ENCODE results near the gene SNX22. TPM values are rescaled to one million over a fixed set of nuclear protein-coding genes. Genes with fewer than 3 reads are reported as not detected.
A peak's percentile ranks its signal among the peaks of the same experiment; 100 is the strongest.

Gene SNX22
- total RNA-seq, 1 experiment from 2014 or later: 2.6 TPM

- H3K4me3 ChIP-seq (ENCODE audit: low read depth, low read length, poor library complexity, severe bottlenecking): peak overlapping the region; percentile 77
- H3K27me3 ChIP-seq (replicated peaks; ENCODE audit: insufficient read depth, low read depth, low read length, poor library complexity): no peaks in the 10 kb centered on the region
- ChIA-PET POLR2A (ENCODE audit: low non-redundant PET) (interaction anchor here (0.6 kb wide), 1 partner anchor 13 kb away, joined by 7 read pairs; no protein-coding TSS in a partner anchor), CTCF (interaction anchor here (0.6 to 1.7 kb wide), 4 partner anchors 9 to 1350 kb away, joined by 4 to 7 read pairs (median 6); no protein-coding TSS in a partner anchor)
- TF ChIP-seq, protein P1, sequence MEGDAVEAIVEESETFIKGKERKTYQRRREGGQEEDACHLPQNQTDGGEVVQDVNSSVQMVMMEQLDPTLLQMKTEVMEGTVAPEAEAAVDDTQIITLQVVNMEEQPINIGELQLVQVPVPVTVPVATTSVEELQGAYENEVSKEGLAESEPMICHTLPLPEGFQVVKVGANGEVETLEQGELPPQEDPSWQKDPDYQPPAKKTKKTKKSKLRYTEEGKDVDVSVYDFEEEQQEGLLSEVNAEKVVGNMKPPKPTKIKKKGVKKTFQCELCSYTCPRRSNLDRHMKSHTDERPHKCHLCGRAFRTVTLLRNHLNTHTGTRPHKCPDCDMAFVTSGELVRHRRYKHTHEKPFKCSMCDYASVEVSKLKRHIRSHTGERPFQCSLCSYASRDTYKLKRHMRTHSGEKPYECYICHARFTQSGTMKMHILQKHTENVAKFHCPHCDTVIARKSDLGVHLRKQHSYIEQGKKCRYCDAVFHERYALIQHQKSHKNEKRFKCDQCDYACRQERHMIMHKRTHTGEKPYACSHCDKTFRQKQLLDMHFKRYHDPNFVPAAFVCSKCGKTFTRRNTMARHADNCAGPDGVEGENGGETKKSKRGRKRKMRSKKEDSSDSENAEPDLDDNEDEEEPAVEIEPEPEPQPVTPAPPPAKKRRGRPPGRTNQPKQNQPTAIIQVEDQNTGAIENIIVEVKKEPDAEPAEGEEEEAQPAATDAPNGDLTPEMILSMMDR (conservative IDR thresholded peaks at IDR 0.05; ENCODE audit: low read depth, low read length): no peak
- no peak for TF ChIP-seq EZH2 (IDR thresholded peaks at IDR 0.05; ENCODE audit: borderline replicate concordance, low read depth, low read length, poor library complexity, severe bottlenecking)
- no TSS peak for BruUV-seq (replicated peaks)
- intact Hi-C loops (cut with micrococcal nuclease; ENCODE audit: unreplicated experiment): no loop called here
- H3K9me3 ChIP-seq (ENCODE audit: low read depth, low read length, poor library complexity, severe bottlenecking): no peaks in the 10 kb centered on the region
- H3K36me3 ChIP-seq (ENCODE audit: insufficient read depth, low read length, poor library complexity, severe bottlenecking): peaks cover 38% of the 10 kb centered on the region
- DNase-seq (ENCODE audit: low spot score): no peak
- H3K27ac ChIP-seq (ENCODE audit: low read depth, low read length, poor library complexity, severe bottlenecking): peak overlapping the region; percentile 79
- peaks cover 10% of the 10 kb centered on the region for H3K4me1 ChIP-seq (ENCODE audit: insufficient read depth, low read length, poor library complexity, severe bottlenecking)
These were observed 10.9 kb downstream of the SNX22 start for GRCh38 chr15:64162478-64162868.

- H3K9me3 ChIP-seq (ENCODE audit: low read depth, low read length, poor library complexity, severe bottlenecking): no peaks in the 10 kb centered on the region
- no peaks in the 10 kb centered on the region for H3K27me3 ChIP-seq (replicated peaks; ENCODE audit: insufficient read depth, low read depth, low read length, poor library complexity)
- ChIA-PET CTCF (interaction anchor here (0.6 to 1.7 kb wide), 5 partner anchors 9 to 1350 kb away, joined by 3 to 7 read pairs (median 6); no protein-coding TSS in a partner anchor), POLR2A (ENCODE audit: low non-redundant PET) (interaction anchor here (0.6 to 0.9 kb wide), 2 partner anchors 10 to 14 kb away, joined by 3 to 7 read pairs; no protein-coding TSS in a partner anchor)
- peak within 1 kb of the TSS; percentile 77 for H3K4me3 ChIP-seq (ENCODE audit: low read depth, low read length, poor library complexity, severe bottlenecking)
- intact Hi-C loops (cut with micrococcal nuclease; ENCODE audit: unreplicated experiment): loop anchor here (1.0 kb wide), 1 partner anchor 193 kb away; the partner anchor contains the start of gene CSNK1G1
- peak; percentile 99 for DNase-seq (ENCODE audit: low spot score)
- TF ChIP-seq EZH2 (IDR thresholded peaks at IDR 0.05; ENCODE audit: borderline replicate concordance, low read depth, low read length, poor library complexity, severe bottlenecking): no peak
- TF ChIP-seq, protein P1 (conservative IDR thresholded peaks at IDR 0.05; ENCODE audit: low read depth, low read length): peak; percentile 73
- peaks cover 10% of the 10 kb centered on the region for H3K4me1 ChIP-seq (ENCODE audit: insufficient read depth, low read length, poor library complexity, severe bottlenecking)
- peak within 1 kb of the TSS; percentile 79 for H3K27ac ChIP-seq (ENCODE audit: low read depth, low read length, poor library complexity, severe bottlenecking)
- peaks cover 32% of the 10 kb centered on the region for H3K36me3 ChIP-seq (ENCODE audit: insufficient read depth, low read length, poor library complexity, severe bottlenecking)
- BruUV-seq (replicated peaks): no TSS peak
These were observed 11.5 kb downstream of the SNX22 start, which contains the start of gene PPIB for GRCh38 chr15:64162869-64163658. PPIB (minus strand) TSS chr15:64163022; CDS start chr15:64162986, 36 bp downstream.

DNA sequence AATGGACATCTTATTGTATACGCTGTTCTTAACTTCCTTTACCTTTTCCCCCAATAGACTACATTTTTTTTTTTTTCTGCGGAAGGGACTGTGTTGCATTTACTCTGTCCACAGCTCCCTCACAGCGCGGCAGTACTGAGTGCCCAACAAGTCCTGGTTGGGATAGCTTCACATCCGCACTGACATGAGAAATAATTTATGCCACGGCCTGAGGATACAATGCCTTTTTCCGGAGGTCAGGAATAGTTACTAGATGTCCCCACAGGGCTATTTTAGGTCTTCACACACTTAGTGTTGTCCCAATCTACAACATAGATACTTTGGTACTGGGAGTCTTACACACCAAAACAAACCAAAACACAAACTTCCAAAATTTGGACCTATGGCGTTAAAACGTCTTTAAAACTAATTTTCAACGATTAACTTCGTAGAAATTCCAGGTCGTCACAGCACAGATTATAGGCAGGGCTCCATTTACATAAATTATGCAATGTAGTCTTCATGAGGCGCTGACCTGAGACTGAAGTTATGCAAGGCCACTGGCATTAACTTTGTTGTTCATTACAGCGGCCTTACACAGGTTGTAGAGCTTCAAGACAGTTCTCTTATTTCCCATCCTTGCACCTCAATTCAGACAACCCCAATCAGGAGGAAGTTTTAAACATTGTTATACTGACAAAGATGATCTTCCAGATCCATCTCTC is 12.3 kb downstream of the SNX22 start:
- no peak for TF ChIP-seq EZH2 (IDR thresholded peaks at IDR 0.05; ENCODE audit: borderline replicate concordance, low read depth, low read length, poor library complexity, severe bottlenecking)
- TF ChIP-seq, protein P1 (conservative IDR thresholded peaks at IDR 0.05; ENCODE audit: low read depth, low read length): no peak
- ChIA-PET POLR2A (ENCODE audit: low non-redundant PET) (interaction anchor here (0.9 kb wide), 1 partner anchor 11 kb away, joined by 3 read pairs; no protein-coding TSS in a partner anchor), CTCF (interaction anchor here (0.6 to 1.7 kb wide), 4 partner anchors 10 to 515 kb away, joined by 3 to 7 read pairs (median 3); no protein-coding TSS in a partner anchor)
- Histone ChIP-seq H3K4me3 (ENCODE audit: low read depth, low read length, poor library complexity, severe bottlenecking) (peak overlapping the region; percentile 77), H3K27ac (ENCODE audit: low read depth, low read length, poor library complexity, severe bottlenecking) (peak overlapping the region; percentile 25), H3K27me3 (replicated peaks; ENCODE audit: insufficient read depth, low read depth, low read length, poor library complexity) (no peaks in the 10 kb centered on the region), H3K36me3 (ENCODE audit: insufficient read depth, low read length, poor library complexity, severe bottlenecking) (peaks cover 25% of the 10 kb centered on the region), H3K9me3 (ENCODE audit: low read depth, low read length, poor library complexity, severe bottlenecking) (no peaks in the 10 kb centered on the region), H3K4me1 (ENCODE audit: insufficient read depth, low read length, poor library complexity, severe bottlenecking) (peaks cover 10% of the 10 kb centered on the region)
- TSS peak; percentile 89 for BruUV-seq (replicated peaks)
- intact Hi-C loops (cut with micrococcal nuclease; ENCODE audit: unreplicated experiment): loop anchor here (1.0 kb wide), 1 partner anchor 192 kb away; the partner anchor contains the start of gene CSNK1G1
- DNase-seq (ENCODE audit: low spot score): no peak

Measured in A673 (cell line).